ENCODE data around the gene GNB2. TPM values are rescaled to one million over a fixed set of nuclear protein-coding genes. Genes with fewer than 3 reads are reported as not detected.

GNB2 gene
- total and polyA plus RNA-seq, 2 of the 13 experiments (the other 11 are each of a cell fraction or from before 2014, with no cell fraction given), result 48.3 to 67.1 TPM

DNA sequence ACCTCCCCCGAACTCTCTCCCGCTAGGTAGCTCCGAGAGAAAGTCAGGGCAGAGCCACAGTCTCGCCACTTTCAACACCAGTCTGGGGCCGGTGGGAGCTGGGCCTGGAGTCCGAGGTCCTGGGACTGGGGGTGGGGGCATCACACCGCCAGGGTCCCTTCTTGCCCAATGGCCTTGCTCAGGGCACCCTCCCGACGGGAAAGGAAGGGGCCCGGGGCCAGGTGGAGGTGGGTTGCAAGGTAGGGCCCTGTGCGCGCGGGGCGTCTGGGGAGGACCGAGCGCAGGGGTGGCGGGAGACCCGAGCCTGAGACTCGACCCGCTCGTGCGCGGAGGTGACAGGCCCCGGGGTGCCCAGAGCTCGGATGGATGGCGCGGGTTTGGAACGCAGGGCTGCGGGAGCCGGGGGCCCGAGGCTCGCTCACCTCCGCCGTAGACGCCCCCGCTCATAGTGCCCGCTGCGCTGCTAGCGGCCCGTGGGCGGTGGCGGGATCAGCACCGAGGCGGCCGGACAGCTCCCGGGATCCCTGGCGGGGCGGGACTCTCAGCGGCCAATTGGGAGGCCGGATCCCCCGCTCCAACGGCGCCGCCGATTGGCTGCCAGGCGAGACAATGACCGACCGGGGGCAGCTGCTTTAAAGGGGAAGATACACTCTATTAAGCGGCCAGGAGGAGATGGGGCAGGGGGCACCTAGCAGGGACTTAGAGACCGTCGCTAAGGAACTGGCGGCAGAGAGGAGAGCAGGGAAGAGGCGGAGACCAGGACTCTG is 17.4 kb upstream of the GNB2 start, which contains the start of gene ACTL6B (continued):
- TF ChIP-seq ELF4 (CRISPR knock-in tag; IDR thresholded peaks at IDR 0.05; ENCODE audit: borderline replicate concordance), result no peak
- TF ChIP-seq, protein P1, sequence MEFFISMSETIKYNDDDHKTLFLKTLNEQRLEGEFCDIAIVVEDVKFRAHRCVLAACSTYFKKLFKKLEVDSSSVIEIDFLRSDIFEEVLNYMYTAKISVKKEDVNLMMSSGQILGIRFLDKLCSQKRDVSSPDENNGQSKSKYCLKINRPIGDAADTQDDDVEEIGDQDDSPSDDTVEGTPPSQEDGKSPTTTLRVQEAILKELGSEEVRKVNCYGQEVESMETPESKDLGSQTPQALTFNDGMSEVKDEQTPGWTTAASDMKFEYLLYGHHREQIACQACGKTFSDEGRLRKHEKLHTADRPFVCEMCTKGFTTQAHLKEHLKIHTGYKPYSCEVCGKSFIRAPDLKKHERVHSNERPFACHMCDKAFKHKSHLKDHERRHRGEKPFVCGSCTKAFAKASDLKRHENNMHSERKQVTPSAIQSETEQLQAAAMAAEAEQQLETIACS (CRISPR knock-in tag; IDR thresholded peaks at IDR 0.05), result no peak
- TF ChIP-seq ZNF7 (CRISPR knock-in tag; IDR thresholded peaks at IDR 0.05), result no peak
- peak; percentile 87 for TF ChIP-seq ZNF547 (CRISPR knock-in tag; IDR thresholded peaks at IDR 0.05)
- TF ChIP-seq RELA (CRISPR knock-in tag; IDR thresholded peaks at IDR 0.05), result 0 out of 2 replicates have a peak, but pooled peaks have one; percentile 46
- TF ChIP-seq ZNF709 (CRISPR knock-in tag; IDR thresholded peaks at IDR 0.05), result peak; percentile 89
- TF ChIP-seq, protein P2, sequence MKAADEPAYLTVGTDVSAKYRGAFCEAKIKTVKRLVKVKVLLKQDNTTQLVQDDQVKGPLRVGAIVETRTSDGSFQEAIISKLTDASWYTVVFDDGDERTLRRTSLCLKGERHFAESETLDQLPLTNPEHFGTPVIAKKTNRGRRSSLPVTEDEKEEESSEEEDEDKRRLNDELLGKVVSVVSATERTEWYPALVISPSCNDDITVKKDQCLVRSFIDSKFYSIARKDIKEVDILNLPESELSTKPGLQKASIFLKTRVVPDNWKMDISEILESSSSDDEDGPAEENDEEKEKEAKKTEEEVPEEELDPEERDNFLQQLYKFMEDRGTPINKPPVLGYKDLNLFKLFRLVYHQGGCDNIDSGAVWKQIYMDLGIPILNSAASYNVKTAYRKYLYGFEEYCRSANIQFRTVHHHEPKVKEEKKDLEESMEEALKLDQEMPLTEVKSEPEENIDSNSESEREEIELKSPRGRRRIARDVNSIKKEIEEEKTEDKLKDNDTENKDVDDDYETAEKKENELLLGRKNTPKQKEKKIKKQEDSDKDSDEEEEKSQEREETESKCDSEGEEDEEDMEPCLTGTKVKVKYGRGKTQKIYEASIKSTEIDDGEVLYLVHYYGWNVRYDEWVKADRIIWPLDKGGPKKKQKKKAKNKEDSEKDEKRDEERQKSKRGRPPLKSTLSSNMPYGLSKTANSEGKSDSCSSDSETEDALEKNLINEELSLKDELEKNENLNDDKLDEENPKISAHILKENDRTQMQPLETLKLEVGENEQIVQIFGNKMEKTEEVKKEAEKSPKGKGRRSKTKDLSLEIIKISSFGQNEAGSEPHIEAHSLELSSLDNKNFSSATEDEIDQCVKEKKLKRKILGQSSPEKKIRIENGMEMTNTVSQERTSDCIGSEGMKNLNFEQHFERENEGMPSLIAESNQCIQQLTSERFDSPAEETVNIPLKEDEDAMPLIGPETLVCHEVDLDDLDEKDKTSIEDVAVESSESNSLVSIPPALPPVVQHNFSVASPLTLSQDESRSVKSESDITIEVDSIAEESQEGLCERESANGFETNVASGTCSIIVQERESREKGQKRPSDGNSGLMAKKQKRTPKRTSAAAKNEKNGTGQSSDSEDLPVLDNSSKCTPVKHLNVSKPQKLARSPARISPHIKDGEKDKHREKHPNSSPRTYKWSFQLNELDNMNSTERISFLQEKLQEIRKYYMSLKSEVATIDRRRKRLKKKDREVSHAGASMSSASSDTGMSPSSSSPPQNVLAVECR (CRISPR knock-in tag; IDR thresholded peaks at IDR 0.05; ENCODE audit: borderline replicate concordance), result peak; percentile 80; the same call in 1 of the 2 replicates
- peak; percentile 61; the same call in 1 of the 2 replicates for TF ChIP-seq ZNF780A (CRISPR knock-in tag; IDR thresholded peaks at IDR 0.05)
- TF ChIP-seq ZNF607 (CRISPR knock-in tag; IDR thresholded peaks at IDR 0.05; ENCODE audit: borderline replicate concordance), result peak; percentile 98
- TF ChIP-seq, protein P3, sequence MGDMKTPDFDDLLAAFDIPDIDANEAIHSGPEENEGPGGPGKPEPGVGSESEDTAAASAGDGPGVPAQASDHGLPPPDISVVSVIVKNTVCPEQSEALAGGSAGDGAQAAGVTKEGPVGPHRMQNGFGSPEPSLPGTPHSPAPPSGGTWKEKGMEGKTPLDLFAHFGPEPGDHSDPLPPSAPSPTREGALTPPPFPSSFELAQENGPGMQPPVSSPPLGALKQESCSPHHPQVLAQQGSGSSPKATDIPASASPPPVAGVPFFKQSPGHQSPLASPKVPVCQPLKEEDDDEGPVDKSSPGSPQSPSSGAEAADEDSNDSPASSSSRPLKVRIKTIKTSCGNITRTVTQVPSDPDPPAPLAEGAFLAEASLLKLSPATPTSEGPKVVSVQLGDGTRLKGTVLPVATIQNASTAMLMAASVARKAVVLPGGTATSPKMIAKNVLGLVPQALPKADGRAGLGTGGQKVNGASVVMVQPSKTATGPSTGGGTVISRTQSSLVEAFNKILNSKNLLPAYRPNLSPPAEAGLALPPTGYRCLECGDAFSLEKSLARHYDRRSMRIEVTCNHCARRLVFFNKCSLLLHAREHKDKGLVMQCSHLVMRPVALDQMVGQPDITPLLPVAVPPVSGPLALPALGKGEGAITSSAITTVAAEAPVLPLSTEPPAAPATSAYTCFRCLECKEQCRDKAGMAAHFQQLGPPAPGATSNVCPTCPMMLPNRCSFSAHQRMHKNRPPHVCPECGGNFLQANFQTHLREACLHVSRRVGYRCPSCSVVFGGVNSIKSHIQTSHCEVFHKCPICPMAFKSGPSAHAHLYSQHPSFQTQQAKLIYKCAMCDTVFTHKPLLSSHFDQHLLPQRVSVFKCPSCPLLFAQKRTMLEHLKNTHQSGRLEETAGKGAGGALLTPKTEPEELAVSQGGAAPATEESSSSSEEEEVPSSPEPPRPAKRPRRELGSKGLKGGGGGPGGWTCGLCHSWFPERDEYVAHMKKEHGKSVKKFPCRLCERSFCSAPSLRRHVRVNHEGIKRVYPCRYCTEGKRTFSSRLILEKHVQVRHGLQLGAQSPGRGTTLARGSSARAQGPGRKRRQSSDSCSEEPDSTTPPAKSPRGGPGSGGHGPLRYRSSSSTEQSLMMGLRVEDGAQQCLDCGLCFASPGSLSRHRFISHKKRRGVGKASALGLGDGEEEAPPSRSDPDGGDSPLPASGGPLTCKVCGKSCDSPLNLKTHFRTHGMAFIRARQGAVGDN (CRISPR knock-in tag; IDR thresholded peaks at IDR 0.05), result peak; percentile 68
- no peak for TF ChIP-seq TCF12 (IDR thresholded peaks at IDR 0.05)
- TF ChIP-seq TCF12 (CRISPR knock-in tag; IDR thresholded peaks at IDR 0.05), result 0 out of 2 replicates have a peak, but pooled peaks have one; percentile 56
- TF ChIP-seq REPIN1 (CRISPR knock-in tag; IDR thresholded peaks at IDR 0.05; ENCODE audit: borderline replicate concordance, low read depth), result 0 out of 2 replicates have a peak, but pooled peaks have one; percentile 37
- TF ChIP-seq, protein P4, sequence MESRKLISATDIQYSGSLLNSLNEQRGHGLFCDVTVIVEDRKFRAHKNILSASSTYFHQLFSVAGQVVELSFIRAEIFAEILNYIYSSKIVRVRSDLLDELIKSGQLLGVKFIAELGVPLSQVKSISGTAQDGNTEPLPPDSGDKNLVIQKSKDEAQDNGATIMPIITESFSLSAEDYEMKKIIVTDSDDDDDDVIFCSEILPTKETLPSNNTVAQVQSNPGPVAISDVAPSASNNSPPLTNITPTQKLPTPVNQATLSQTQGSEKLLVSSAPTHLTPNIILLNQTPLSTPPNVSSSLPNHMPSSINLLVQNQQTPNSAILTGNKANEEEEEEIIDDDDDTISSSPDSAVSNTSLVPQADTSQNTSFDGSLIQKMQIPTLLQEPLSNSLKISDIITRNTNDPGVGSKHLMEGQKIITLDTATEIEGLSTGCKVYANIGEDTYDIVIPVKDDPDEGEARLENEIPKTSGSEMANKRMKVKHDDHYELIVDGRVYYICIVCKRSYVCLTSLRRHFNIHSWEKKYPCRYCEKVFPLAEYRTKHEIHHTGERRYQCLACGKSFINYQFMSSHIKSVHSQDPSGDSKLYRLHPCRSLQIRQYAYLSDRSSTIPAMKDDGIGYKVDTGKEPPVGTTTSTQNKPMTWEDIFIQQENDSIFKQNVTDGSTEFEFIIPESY (CRISPR knock-in tag; IDR thresholded peaks at IDR 0.05), result peak; percentile 82
- TF ChIP-seq, protein P5, sequence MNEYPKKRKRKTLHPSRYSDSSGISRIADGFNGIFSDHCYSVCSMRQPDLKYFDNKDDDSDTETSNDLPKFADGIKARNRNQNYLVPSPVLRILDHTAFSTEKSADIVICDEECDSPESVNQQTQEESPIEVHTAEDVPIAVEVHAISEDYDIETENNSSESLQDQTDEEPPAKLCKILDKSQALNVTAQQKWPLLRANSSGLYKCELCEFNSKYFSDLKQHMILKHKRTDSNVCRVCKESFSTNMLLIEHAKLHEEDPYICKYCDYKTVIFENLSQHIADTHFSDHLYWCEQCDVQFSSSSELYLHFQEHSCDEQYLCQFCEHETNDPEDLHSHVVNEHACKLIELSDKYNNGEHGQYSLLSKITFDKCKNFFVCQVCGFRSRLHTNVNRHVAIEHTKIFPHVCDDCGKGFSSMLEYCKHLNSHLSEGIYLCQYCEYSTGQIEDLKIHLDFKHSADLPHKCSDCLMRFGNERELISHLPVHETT (CRISPR knock-in tag; conservative IDR thresholded peaks at IDR 0.05), result 0 out of 2 replicates have a peak, but pooled peaks have one; percentile 45
